GM18517 (cell line): Measurements from ENCODE around the gene ZFYVE28.

Experiments
- ATAC-seq: cut with Tn5 transposase; IDR thresholded peaks from one replicate; pipeline ENCODE4 v1.9.1; 2021; ENCODE audit warnings: mild to moderate bottlenecking, moderate library complexity; ENCODE audit not compliant: unreplicated experiment

Gene ZFYVE28

DNA sequence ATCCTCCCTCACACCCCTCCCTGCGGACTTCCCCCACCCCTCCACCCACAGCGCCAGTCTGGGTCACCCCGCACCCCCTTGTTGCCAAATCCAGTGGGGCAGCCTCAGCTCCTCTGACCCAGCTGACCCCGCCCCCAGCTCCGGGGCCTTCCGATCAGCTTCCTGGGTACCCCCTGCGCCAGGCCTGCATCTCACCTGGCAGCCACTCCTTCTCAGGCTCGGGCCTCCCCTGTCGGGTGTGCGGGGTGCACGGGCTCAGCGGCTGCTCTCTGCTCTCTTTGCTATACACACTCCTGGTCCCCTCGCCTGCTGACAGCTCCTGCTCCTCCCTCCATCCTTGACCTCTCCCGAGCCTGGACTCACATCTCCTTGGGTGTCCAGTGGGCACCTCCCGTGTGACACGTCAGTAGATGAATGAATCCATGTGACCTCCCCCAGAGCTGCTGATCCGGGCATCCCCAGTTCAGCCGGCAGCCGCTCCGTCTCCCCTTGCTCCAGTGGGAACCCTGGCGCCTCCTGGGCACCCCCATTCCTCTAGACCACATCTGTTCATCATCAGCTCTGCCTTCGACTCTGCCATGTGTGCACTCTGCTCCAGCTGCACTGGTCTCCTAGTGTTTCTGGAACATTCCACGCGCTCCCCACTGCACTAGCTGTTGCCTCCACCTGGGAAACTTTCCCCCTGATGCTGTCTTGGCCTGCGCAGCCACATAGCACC lies 10.2 kb upstream of the ZFYVE28 start:
- ATAC-seq, result no peak

DNA sequence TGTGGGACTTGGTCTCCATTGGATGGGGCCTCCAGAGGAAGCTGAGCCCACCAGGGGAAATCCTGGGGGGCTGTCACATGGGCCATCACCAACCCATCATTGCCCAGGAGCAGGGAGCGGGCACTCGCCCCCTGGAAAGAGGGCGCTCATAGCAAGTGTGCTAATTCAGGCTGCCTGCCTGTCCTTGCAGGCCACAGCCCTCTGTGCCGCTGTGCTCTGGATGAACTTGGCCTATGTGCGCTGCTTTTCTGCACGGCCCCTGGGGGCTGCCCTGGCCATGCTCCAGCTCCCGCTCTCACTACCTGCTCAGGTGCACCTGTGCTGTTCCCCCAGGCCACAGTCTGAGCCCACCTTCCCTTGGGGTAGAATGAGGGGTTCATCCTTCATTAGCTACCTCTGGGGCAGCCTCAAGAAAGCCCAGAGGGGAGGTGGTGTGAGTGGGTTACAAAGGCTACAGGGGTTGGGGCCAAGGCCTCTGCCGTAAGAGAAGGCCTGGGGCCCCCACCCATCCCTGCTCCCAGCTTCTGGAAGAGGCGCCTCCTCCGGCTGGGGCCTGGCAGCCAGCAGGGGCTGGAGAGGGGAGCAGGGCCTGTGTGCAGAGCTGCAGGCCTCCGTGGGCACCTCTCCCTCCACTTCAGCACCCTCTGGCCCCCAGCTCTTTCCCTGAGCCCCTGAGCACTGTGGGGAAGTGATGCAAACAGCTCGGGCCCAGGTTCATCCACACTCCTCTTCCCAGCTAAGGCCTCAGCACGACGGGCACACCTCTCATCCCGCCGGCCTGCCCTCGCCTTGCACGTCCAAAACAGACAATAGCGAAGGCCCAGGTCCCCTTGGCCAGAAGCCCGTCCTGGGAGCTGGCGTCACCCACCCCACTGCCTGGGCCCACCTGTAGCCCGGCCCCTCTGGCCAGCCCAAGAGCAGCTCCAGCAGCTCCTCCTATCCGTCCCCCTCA lies 9.2 kb upstream of the ZFYVE28 start:
- ATAC-seq, result no peak

DNA sequence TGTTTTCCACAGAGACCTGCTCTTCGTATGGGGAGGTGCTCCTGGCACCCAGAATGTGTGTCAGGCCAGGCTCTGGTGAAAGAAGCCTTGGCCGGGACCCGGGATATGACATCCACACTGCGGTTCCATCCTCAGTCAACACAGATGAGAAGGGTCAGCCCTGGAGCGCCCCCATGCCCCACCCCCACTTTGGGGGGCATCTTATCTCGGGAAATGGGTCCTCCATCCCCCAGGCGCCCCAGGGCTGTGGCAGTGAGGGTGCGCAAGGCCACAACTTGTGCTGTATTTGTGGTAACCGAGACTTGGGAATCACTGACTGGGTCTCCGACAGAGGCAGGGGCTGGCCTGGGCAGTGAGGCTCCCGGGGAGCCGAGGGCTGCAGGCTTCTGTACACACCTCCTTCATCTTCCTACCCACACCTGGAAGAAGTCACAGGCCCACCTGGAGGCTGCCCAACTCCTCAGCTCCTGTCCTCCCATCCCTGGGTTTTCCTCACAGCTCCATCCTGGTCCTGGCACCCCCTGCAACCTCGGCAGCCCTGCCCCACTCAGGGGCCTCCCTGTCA lies 8.3 kb upstream of the ZFYVE28 start:
- ATAC-seq, result no peak

DNA sequence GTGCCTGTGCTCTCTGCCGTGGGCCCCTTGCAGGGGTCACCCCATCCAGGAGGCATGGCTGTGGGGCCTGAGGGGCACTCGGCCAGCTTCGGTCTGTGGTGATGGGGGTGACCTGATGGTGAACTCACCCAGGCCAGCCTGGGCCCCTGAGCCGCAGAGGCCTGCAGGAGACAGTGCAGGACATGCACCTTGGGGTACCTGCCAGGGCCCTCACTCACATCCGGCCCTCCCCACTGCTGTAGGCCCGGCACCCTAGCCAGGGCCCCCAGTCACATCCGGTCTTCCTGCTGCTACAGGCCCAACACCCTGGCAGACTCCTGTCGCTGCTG lies 7.6 kb upstream of the ZFYVE28 start:
- ATAC-seq, result no peak

DNA sequence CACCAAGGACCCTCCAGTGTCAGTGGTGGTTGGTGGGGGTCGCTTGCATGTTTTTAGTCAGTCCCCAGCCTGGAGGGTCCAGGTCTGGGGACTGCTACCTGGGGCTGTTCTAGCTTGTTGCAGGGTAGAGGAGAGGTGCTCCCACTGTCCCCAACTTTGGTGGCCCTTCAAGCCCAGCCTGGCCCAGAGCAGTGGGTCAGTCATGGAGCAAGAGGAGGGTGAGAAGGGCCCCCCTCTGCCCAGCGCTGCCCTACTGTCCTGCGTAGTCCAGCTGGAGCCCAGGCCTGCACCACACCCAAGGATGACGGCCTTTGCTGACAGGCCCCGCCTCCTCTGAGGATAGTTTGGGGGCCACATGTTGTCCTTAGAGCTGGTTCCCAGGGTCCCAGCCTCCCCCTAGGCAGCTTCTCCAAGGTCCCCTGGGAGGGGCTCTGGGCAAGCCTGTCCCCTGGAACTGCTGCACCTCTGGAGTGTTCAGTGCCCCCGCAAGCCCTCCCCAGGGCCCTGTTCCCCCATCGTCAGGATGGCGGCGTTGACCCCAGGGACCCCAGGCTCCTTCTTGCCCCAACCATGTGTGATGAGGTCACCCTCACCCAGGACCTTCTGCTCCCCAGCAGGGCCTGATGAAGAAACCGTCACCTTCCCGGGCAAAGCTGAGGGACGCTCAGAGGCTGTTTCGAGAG lies 7.1 kb upstream of the ZFYVE28 start:
- no peak for ATAC-seq

DNA sequence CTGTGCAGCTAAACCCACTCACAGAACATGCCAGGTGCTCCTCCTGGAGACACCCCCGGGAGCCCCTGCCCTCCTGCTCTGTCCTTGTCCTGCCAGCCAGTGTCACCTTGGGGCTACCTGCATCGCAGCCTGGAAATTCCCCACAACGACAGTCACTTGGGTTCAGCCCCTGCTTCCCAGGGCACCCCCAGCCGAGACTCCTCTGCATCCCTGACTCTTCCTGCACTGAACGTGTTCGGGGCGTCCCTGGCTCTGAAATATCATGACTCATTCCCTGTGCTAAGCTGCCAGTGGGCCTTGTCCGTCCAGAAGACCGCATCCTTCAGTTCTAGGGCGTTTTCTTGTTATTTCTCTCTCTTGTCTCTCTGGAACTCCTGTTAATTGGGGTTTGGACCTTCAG lies 6.1 kb upstream of the ZFYVE28 start:
- ATAC-seq, result no peak

DNA sequence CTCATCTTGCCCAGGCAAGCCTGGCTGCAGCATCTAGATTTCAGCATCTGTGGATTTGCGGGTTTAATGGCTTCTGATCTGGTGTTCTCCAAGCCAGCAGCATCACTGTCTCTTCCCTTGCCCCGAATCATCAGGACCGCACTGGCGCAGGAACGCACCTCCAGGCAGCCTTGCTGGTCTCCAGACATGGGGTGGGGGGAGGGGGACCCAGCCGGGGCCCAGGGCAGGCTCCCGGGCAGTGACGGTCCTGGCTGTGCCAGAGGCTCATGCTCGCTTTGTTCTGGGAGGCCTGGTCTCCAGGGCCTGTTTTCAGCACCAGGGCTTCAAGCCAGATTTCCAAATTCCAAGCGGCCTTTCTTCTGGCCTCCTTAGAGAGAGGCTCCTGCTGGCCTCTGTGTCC lies 5.2 kb upstream of the ZFYVE28 start:
- no peak for ATAC-seq

DNA sequence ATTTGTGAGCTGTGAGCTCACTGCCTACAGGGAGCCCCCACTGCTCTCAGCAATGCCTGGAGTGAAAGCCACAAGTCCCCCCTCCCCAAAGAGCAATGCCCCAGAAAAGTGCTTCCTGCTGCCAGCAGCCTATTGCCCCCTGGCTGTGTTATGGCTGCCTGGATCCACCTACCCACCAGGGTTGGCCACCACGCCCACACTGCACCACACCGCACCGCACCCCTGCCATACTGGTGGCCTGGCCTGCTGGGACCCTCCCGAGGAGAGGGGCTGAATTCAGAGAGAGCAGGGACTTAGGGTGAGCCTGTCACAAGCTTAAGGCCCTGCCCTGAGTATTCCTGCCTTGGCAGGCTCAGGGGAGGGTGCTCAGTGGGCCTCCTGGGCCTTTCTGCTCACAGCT lies 4.6 kb upstream of the ZFYVE28 start:
- no peak for ATAC-seq

DNA sequence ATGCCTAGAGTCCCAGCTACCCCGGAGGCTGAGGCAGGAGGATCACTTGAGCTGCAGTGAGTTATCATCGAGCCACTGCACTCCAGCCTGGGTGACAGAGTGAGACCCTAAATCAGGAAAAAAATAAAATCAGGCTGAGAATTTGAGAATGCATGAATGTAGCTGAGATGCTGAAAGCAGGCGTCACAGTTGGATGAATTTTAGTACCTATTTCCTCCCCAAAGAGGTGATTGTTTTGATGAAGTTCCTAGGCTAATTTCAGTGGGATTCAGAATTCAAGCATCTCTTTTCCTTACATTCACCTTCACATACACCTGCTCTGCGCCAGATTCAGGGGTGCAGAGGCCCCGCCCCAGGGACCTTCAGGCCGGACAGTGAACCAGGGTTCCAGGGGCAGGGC lies 3.5 kb upstream of the ZFYVE28 start:
- no peak for ATAC-seq

DNA sequence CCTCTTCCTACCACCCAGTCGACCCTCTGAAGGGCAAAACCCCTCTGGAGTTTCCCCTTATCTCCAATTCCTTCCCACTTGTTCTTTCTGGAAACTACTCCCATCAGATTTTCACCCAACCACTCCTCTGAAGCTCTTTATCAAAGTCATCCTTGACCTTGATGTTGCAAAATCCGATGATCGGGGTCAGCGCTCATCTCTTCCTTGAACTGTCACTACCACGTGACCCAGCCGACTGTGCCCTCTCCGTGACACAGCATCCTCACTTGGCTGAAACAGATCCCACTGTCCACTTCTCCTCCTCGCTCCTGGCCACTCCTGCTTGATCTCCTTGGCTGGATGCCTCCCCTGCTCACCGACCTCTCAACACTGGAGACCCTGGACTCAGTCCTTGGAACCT lies 1.4 kb upstream of the ZFYVE28 start:
- ATAC-seq, result no peak

DNA sequence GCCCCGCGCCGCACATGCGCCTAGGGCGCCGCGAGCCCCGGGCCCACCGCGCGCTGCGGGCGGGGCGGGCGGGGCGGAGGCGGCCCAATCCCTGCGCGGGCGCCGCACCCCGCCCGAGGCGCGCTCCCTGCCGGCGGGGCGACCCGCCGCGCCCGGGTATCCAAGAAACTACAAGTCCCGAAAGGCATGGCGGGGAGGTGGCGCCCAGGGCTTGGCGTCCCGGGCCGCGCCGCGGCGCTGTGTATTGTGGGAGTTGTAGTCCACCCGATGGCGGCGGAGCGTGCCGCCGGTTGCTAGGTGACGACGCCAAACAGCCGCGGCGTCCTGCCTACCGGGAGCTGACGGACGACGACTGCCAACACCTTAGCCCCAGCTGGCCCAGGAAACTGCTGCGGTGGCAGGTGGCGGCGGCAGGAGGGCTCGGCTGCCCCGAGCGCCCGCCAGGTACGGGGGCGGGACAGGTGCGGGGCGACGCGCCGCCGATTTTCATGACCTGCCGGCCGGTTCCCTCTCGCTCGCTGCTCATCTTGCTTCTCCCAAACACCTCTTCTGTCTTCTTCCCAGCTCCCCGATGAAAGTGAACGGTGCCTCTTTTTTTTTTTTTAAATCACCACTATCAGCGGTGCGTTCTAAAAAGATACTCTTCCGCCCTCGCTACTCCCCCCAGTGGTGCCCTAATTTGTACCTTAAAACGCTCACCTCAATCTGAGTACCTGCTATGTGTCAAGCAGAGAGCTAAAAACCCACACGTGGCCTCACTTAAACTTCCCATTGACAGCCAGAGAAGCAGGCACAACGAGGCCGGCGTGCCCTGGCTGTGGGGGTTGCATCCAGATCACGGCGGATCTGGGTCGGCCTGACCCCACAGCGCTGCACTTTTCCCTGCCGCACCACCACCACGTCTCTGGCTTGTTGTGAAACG lies 466 bp upstream of the ZFYVE28 start, which contains the start of gene CFAP99:
Gene CFAP99 (plus strand): TSS at position 306 of the 922 bp plus-strand sequence.
- ATAC-seq, result peak; percentile 90

DNA sequence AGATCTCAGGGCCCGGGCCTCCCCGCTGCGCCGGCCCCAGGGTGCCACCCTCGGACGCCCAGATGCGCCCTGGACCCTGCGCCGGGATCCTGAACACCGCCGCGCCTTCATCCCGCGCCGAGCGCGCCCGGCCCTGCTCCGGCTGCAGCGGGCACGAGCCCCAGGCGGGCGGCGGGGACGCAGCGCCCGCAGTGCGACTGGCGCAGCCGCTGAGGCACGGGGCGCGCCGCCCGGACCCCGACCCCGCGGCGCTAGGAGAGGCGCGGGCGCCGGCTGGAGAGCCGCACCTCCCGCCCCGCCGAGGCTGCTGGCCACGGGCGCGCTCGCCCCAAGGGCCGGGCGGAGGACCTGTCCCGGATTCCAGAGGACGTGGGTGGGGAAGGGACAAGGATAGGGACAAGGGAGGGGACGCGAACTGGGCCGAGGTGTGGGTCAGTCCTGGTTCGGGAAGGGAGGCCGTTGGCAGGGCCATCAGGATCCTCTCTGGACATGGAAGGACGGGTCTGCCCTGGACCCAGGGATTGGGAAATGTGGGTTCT lies 1.1 kb downstream of the ZFYVE28 start:
- ATAC-seq, result no peak

DNA sequence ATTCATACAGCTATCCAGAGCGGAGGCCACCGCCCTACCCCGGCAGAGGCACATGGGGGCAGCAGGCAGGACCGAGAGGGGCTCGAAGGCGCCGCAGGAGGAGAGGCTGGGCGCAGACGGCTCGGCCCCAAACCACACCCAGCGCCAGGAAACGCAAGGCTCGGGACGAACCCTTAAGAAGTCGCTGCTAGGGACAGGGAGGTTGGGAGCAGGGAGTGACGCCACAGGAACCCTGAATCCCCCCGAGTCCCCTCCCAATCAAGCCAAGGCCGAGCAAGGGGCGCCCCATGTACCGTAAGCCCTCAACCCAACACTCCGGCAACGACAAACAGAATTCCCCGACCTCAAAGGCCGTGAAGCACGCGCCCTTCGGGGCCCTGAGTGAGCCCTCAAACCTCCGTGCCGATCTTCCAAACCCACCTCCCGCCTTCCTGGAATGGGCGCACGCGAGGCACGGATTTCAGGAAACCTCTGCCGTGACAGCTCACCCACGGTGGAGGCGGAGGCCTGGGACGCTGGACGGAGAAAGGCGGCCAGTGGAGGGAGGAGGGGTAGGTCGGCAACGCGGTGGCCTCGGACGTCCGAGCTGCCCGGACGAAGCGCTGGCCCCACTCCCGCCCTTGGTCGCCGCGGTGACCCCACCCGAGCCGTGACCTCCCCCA lies 1.8 kb downstream of the ZFYVE28 start:
- no peak for ATAC-seq

DNA sequence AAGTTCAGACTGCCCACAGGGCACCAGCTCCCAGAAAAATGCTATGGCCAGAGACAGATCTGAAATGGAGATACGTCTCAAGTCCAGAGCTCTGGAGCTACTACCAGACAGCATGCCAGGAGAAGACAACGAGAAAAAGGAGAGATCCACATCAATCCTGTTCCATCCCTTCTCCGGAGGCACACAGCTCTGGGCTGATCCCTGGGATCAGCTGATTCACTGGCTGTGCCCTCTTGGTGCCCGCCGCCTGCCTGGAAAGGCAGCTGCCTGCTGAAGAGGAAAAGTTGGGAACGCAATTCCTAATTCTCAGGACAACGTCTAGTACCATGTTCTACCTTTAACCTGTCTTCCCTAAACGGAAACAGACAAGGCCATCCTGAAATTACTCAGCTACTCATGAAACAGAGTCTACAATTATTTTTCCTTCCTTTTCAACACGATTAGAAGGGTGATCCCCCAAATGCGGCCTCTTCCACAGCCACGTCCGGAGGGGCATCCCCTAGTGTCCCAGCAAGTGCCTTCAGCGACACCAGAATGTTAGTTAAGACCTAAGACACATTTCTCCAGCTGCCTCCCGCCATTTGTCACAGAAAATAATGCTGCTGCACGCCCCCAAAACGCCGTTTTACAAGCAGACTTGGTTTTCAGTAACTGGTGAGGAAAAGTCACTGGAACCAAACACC lies 2.4 kb downstream of the ZFYVE28 start:
- no peak for ATAC-seq

DNA sequence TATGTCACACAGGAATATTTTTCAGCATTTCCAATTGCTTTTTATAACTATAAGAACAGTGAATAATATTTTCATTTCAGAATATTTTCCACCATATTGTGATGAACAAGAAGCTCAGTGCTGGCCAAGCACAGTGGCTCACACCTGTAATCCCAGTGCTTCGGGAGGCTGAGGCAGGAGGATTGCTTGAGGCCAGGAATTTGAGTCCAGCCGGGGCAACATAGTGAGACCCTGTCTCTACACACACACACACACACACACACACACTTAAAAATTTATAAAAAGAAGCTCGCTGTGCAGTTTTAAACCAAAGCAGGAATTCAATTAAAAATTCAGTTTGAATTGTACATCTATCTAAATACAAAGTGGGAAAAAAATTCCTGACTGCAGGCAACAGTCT lies 3.2 kb downstream of the ZFYVE28 start:
- ATAC-seq, result no peak

DNA sequence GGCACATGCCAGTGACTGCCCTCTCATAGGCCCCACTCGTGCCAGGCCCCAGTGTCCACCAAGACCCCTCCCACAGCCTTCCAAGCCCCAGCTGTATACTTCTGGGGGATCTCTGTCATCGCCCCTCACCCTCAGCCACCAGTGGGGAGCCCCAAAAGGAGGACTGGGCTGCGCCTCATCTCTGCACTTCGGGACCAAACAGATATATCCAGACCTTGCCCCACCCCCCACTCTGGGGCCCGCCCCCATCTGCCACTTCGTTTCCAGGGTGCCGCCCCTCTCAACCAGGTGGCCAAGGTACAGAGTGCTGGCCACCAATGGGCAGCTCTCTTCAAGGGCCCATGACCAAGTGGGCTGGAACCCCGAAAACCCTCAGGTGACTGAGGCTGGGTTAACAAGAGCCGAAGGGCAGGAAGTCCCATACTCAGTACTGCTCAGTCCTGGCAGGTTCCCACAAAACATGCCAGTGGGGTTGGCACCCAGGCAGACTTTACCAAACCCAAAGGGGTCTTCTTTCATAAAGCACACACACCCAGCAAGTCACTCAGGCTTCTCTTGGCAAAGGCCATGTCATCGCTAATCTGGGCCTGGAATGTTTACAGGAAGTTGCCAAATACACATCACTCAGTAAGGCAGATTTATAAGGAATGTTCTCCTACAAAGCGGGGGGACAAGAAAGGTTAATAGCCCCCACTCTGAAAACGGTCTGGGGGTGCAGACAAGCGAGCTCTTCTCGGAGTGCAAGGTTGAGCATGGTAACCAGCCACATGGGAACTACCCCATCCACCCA lies 4.4 kb downstream of the ZFYVE28 start:
- ATAC-seq, result no peak

DNA sequence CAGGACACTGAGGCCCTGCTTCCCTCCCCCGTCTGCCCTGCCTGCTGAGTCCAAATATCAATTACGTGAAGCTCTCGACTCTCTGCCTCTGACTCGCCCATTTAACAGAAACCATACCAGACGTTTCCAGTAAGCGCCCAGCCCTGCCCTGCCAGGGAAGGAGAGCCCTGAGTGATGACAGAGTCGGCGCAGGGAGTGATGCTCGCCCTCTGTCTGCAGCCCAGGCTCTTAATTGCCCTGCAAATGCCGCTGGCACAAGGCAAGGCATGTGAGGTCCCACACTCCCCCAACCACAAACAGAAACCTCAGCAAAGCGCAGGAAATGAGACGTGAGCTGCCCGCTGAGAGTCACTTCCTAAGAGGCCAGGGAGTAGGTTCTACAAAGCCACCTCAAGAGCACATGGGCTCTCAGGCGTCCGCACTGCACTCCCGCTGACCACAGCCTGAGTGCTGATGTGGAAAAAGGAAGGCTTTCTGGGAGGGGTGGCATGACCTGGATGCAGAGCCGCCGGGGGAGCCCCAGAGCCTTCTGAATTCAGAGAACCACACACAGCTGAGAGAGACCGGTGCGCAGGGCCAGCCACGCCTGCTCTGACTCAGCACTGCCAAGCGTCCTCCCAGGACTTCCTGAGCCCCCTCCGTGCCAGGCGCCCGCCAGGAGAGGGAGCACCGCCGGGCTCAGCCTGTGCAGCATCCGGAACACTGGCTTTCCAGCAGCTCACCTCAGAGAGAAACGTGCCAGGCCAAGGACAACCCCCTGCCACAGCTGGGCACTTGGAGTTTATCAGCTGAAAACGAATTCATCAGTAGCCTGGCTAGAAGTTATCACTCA lies 5.3 kb downstream of the ZFYVE28 start:
- peak; percentile 71 for ATAC-seq
